ENCODE data around the gene MEIS2. TPM values are rescaled to one million over a fixed set of nuclear protein-coding genes. Genes with fewer than 3 reads are reported as not detected.

The MEIS2 gene
- total RNA-seq, 1 donor from 2014 or later: 6.6 TPM

GRCh38 chr15:37095770-37096557 is 4.4 kb downstream of the MEIS2 start:
- TF ChIP-seq, protein P1, sequence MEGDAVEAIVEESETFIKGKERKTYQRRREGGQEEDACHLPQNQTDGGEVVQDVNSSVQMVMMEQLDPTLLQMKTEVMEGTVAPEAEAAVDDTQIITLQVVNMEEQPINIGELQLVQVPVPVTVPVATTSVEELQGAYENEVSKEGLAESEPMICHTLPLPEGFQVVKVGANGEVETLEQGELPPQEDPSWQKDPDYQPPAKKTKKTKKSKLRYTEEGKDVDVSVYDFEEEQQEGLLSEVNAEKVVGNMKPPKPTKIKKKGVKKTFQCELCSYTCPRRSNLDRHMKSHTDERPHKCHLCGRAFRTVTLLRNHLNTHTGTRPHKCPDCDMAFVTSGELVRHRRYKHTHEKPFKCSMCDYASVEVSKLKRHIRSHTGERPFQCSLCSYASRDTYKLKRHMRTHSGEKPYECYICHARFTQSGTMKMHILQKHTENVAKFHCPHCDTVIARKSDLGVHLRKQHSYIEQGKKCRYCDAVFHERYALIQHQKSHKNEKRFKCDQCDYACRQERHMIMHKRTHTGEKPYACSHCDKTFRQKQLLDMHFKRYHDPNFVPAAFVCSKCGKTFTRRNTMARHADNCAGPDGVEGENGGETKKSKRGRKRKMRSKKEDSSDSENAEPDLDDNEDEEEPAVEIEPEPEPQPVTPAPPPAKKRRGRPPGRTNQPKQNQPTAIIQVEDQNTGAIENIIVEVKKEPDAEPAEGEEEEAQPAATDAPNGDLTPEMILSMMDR (IDR thresholded peaks at IDR 0.05; ENCODE audit: insufficient read depth, low read length, severe bottlenecking): no peak
- Histone ChIP-seq H3K27me3 (ENCODE audit: control insufficient read depth, insufficient read depth, low read length) (no peaks in the 10 kb centered on the region), H3K36me3 (ENCODE audit: control insufficient read depth, insufficient read depth, low read length) (peaks cover 4% of the 10 kb centered on the region), H3K4me3 (ENCODE audit: low read depth, low read length) (no peak overlapping the region)
- DNase-seq (ENCODE audit: low read depth) (no peak), FAIRE-seq (no peak)

DNA sequence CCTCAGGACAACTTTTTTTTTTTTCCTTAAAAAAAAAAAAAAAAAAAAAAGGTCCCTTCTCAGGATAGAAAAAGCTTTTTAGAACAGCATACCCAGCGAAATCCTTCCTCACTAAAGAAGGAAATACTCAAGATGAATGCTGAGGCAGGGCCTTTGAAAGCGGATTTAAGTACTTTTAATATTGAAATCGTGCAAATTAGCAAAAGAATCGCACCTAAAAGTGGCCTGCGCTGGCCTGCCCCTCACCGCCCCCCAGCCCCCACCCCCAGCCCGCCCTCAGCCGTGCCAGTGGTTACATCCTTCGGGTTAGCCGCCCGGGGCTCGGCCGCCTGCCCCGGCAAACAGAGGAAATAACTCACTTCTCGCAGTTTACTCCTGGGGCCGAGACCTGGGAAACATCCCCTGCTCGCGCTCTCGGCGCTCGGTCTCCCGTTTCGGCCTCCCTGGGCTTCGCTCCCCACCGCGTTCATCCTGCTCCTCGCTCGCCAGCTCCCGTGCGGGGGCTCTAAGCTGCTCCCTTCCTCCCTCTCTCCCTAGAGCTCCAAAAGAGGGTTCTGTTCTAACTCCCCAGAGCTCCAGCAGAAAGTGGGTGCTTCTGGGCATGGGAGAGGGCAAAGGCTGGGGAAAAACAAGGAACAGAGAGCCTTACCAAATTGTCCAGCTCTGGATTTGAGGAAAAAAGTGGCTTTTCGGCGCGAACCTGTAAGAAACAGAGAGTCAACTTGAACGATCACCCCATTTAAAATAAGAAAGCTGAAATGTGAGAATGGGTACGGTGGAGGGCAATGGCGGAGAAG is 5.2 kb downstream of the MEIS2 start:
- TF ChIP-seq, protein P1 (IDR thresholded peaks at IDR 0.05; ENCODE audit: insufficient read depth, low read length, severe bottlenecking): no peak
- Histone ChIP-seq H3K4me3 (ENCODE audit: low read depth, low read length) (no peak overlapping the region), H3K27me3 (ENCODE audit: control insufficient read depth, insufficient read depth, low read length) (no peaks in the 10 kb centered on the region), H3K36me3 (ENCODE audit: control insufficient read depth, insufficient read depth, low read length) (peaks cover 4% of the 10 kb centered on the region)
- no peak for FAIRE-seq
- no peak for DNase-seq (ENCODE audit: low read depth)

DNA sequence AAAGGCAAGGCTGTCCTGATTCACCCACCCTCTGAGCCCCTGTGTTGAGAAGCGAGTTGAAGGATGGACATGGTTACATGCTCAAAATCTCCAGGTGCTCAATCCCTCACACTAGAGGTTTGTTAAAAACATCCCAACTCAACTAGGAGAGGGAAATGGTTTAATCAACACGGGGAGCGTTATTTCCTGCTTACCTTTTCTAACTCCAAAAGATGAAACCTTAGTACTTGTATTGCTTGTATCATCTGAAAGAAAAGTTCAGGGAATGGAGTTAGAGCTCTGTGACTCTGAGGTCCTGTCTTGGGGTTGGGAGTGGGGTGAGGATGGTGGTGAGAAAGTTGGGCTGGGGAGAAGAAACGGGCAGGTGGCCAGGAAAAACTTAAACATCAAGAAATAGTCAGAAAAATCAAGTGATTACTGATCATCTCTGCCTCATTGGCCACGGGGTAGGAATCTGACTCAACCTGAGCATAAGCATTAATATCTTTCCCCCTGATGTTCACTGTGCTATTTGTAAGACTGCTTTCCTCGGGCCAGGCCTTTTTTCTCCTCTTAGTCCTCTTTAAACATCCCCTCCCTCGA is 5.9 kb downstream of the MEIS2 start:
- TF ChIP-seq, protein P1 (IDR thresholded peaks at IDR 0.05; ENCODE audit: insufficient read depth, low read length, severe bottlenecking): no peak
- H3K4me3 ChIP-seq (ENCODE audit: low read depth, low read length): no peak overlapping the region
- DNase-seq (ENCODE audit: low read depth): no peak
- no peak for FAIRE-seq
- H3K36me3 ChIP-seq (ENCODE audit: control insufficient read depth, insufficient read depth, low read length): peaks cover 4% of the 10 kb centered on the region
- no peaks in the 10 kb centered on the region for H3K27me3 ChIP-seq (ENCODE audit: control insufficient read depth, insufficient read depth, low read length)

GRCh38 chr15:37093480-37094332 is 6.6 kb downstream of the MEIS2 start:
- Histone ChIP-seq H3K36me3 (ENCODE audit: control insufficient read depth, insufficient read depth, low read length) (peaks cover 4% of the 10 kb centered on the region), H3K27me3 (ENCODE audit: control insufficient read depth, insufficient read depth, low read length) (no peaks in the 10 kb centered on the region), H3K4me3 (ENCODE audit: low read depth, low read length) (no peak overlapping the region)
- DNase-seq (ENCODE audit: low read depth) (no peak), FAIRE-seq (no peak)
- TF ChIP-seq, protein P1 (IDR thresholded peaks at IDR 0.05; ENCODE audit: insufficient read depth, low read length, severe bottlenecking): no peak

DNA sequence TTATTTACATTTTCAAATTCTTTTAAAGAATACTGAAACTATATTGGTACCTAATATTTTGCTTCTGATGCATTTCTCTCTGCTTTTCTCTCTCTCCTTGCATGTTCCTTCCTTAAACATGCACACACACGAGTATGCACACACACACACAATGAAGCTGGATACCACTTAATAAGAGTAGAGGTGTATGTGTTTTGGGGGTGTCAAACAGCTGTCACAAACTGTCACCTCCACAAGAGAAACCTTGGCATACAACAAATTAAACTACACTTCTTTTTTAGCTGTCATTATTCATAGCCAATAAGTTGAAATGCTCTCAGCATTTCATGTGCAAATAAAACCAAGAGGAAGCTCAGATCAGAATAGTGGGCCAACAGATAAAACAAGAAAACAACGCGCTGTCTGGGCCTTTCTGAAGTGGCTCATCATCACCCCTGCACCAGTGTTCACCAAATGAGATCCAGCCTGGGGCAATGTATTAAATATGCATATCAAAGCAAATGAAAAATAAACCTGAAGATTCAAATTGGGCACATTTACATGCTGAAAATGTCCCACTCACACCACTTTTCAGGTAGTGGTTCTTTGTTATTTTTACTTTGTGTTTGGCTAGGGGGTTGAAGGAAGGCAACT is 9.7 kb downstream of the MEIS2 start:
- no peak for DNase-seq (ENCODE audit: low read depth)
- FAIRE-seq: no peak
- H3K4me3 ChIP-seq (ENCODE audit: low read depth, low read length): no peak overlapping the region
- H3K36me3 ChIP-seq (ENCODE audit: control insufficient read depth, insufficient read depth, low read length): peaks cover 2% of the 10 kb centered on the region
- no peaks in the 10 kb centered on the region for H3K27me3 ChIP-seq (ENCODE audit: control insufficient read depth, insufficient read depth, low read length)
- TF ChIP-seq, protein P1 (IDR thresholded peaks at IDR 0.05; ENCODE audit: insufficient read depth, low read length, severe bottlenecking): no peak

Data from bronchial epithelial cell (primary cell).